Hepatocyte (in vitro differentiated cells): ENCODE measurements around the gene PODXL2. TPM values are rescaled to one million over a fixed set of nuclear protein-coding genes. Genes with fewer than 3 reads are reported as not detected.

Source experiments
- DNase-seq: peaks from one replicate; pipeline ENCODE4 v3.0.0-alpha.2; 2016; ENCODE audit warnings: low spot score
- H2AFZ ChIP-seq: fragments of 200-600 bp; sonication (generic); 2 replicates; pipeline ENCODE4 v1.6.0; 2016; ENCODE audit warnings: antibody characterized with exemption, mild to moderate bottlenecking
- H3K27ac ChIP-seq: fragments of 200-600 bp; sonication (generic); 2 replicates; pipeline ENCODE4 v1.5.1; 2016; ENCODE audit warnings: mild to moderate bottlenecking
- H3K27me3 ChIP-seq: fragments of 200-600 bp; sonication (generic); 2 replicates; pipeline ENCODE4 v1.6.1; 2016
- H3K36me3 ChIP-seq: fragments of 200-600 bp; sonication (generic); replicated peaks from 2 replicates; pipeline ENCODE4 v1.5.1; 2016; ENCODE audit warnings: low read depth; ENCODE audit not compliant: insufficient read depth
- H3K4me1 ChIP-seq: fragments of 200-600 bp; sonication (generic); 2 replicates; pipeline ENCODE4 v1.5.1; 2016; ENCODE audit warnings: mild to moderate bottlenecking, moderate library complexity; ENCODE audit not compliant: insufficient read depth
- H3K4me2 ChIP-seq: fragments of 200-600 bp; sonication (generic); 2 replicates; pipeline ENCODE4 v1.6.0; 2016
- H3K4me3 ChIP-seq: fragments of 200-600 bp; sonication (generic); 2 replicates; pipeline ENCODE4 v1.5.1; 2016; ENCODE audit warnings: mild to moderate bottlenecking
- H3K79me2 ChIP-seq: fragments of 200-600 bp; sonication (generic); 2 replicates; pipeline ENCODE4 v1.6.0; 2017; ENCODE audit warnings: mild to moderate bottlenecking
- H3K9me2 ChIP-seq: fragments of 200-600 bp; sonication (generic); replicated peaks from 2 replicates; pipeline ENCODE4 v1.6.0; 2017; ENCODE audit warnings: mild to moderate bottlenecking; ENCODE audit not compliant: insufficient read depth
- H3K9me3 ChIP-seq: fragments of 200-600 bp; sonication (generic); 2 replicates; pipeline ENCODE4 v1.5.1; 2016; ENCODE audit warnings: low read depth, mild to moderate bottlenecking
- H4K20me1 ChIP-seq: fragments of 200-600 bp; sonication (generic); 2 replicates; pipeline ENCODE4 v1.6.0; 2016; ENCODE audit warnings: mild to moderate bottlenecking; ENCODE audit not compliant: insufficient read depth, poor library complexity, severe bottlenecking
- EZH2 ChIP-seq: fragments of 200-600 bp; sonication (generic); IDR thresholded peaks from 2 replicates; pipeline ENCODE4 v1.6.1; 2016; ENCODE audit warnings: antibody characterized with exemption, mild to moderate bottlenecking, borderline replicate concordance
- EZH2phosphoT487 ChIP-seq: fragments of 200-600 bp; sonication (generic); IDR thresholded peaks from one replicate; pipeline ENCODE4 v1.6.1; 2018; ENCODE audit warnings: antibody characterized with exemption, mild to moderate bottlenecking, low read depth, moderate library complexity; ENCODE audit not compliant: unreplicated experiment, severe bottlenecking
- WGBS: methylation state at CpG from one replicate; pipeline ENCODE4 v1.1.6; 2016; ENCODE audit warnings: low lambda C conversion rate; ENCODE audit errors: missing lambda C conversion rate; 5-methylcytosine and 5-hydroxymethylcytosine counted together
- polyA plus RNA-seq: library from polyadenylated mRNA; unstranded; fragments of >200 nt; fragmentation: Nextera tagmentation; extraction: Ambion mirVana; gene quantifications from 2 replicates; pipeline ENCODE4 v1.2.1, GENCODE V29; 2016
- total RNA-seq: library from RNA; depleted of rRNA; stranded (reverse); fragments of >200 nt; gene quantifications from 2 replicates; pipeline ENCODE4 v1.2.3, GENCODE V29; 2014
- TF ChIP-seq, protein P1 (sequence below): fragments of 200-600 bp; sonication (generic); IDR thresholded peaks from 2 replicates; pipeline ENCODE4 v1.5.1; 2016; ENCODE audit warnings: antibody characterized with exemption, mild to moderate bottlenecking; ENCODE audit not compliant: poor library complexity

PODXL2 gene
- total and polyA plus RNA-seq, 2 experiments from 2014 or later = 5.1 to 6.4 TPM

DNA sequence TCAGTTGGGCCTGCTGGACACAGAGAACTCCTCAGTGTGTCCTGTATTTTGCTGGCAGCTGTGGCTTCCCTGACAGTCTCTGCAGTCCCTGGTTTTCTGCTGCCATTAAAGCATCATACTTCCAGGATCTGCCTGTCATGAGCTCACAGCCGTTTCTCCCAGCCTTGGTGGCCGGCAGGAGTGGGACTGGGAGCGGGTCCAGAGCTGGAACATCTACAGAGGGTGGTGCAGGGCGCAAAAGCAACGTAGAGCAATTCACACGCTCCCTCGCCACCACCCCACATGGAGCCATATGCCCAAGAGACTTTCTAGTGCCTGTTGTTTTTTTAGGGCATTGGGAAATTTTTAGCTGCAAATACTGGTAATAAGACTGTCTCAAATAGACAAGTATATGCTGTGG lies 77.3 kb downstream of the PODXL2 start:
- no peaks in the 10 kb centered on the region for H3K79me2 ChIP-seq
- no peaks in the 10 kb centered on the region for H3K9me3 ChIP-seq
- no peak overlapping the region for H3K4me3 ChIP-seq
- H3K4me1 ChIP-seq = no peaks in the 10 kb centered on the region
- H2AFZ ChIP-seq = no peak overlapping the region
- no peaks in the 10 kb centered on the region for H3K36me3 ChIP-seq
- TF ChIP-seq, protein P1, sequence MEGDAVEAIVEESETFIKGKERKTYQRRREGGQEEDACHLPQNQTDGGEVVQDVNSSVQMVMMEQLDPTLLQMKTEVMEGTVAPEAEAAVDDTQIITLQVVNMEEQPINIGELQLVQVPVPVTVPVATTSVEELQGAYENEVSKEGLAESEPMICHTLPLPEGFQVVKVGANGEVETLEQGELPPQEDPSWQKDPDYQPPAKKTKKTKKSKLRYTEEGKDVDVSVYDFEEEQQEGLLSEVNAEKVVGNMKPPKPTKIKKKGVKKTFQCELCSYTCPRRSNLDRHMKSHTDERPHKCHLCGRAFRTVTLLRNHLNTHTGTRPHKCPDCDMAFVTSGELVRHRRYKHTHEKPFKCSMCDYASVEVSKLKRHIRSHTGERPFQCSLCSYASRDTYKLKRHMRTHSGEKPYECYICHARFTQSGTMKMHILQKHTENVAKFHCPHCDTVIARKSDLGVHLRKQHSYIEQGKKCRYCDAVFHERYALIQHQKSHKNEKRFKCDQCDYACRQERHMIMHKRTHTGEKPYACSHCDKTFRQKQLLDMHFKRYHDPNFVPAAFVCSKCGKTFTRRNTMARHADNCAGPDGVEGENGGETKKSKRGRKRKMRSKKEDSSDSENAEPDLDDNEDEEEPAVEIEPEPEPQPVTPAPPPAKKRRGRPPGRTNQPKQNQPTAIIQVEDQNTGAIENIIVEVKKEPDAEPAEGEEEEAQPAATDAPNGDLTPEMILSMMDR = no peak
- TF ChIP-seq EZH2phosphoT487 = no peak
- DNase-seq = no peak
- H4K20me1 ChIP-seq = no peaks in the 10 kb centered on the region
- H3K27ac ChIP-seq = no peak overlapping the region
- H3K4me2 ChIP-seq = no peak overlapping the region
- no peaks in the 10 kb centered on the region for H3K9me2 ChIP-seq
- H3K27me3 ChIP-seq = no peaks in the 10 kb centered on the region
- WGBS = 90% methylated on average over 7 of the region's 7 CpGs

DNA sequence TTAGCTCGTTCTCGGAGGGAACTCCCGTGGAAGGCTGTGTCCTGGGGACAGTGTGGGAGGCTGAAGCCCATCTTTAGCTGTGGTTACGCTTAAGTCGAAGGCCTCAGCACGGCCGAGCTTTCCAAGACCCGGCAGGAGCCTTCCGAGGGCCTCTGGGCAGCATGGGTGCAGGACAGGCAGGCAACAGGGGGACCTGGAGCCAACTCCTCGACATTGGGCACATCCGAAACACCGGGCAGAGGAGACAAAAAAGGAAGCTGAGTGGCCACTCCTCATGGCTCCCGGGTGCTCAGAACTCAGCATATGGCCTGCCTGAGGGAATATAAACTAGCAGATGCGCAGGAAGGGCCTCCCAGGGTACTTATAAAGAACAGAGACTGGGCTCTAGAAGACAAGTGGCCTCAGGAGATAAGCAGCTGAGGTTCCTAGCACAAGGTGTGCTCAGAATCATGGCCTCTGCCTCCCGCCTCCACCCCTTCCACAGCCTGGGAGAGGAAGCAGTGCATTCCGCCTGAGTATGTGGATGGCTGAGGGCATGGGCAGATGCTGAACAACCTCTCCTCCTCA lies 77.9 kb downstream of the PODXL2 start:
- Histone ChIP-seq H3K4me3 (no peak overlapping the region), H3K4me1 (no peaks in the 10 kb centered on the region), H3K9me3 (no peaks in the 10 kb centered on the region), H3K36me3 (no peaks in the 10 kb centered on the region), H3K79me2 (no peaks in the 10 kb centered on the region), H4K20me1 (no peaks in the 10 kb centered on the region), H2AFZ (no peak overlapping the region), H3K4me2 (no peak overlapping the region), H3K9me2 (no peaks in the 10 kb centered on the region), H3K27ac (no peak overlapping the region), H3K27me3 (no peaks in the 10 kb centered on the region)
- WGBS = 93% methylated on average over 16 of the region's 16 CpGs
- no peak for DNase-seq
- TF ChIP-seq, protein P1 = no peak
- TF ChIP-seq EZH2phosphoT487 (no peak), EZH2 (no peak)

DNA sequence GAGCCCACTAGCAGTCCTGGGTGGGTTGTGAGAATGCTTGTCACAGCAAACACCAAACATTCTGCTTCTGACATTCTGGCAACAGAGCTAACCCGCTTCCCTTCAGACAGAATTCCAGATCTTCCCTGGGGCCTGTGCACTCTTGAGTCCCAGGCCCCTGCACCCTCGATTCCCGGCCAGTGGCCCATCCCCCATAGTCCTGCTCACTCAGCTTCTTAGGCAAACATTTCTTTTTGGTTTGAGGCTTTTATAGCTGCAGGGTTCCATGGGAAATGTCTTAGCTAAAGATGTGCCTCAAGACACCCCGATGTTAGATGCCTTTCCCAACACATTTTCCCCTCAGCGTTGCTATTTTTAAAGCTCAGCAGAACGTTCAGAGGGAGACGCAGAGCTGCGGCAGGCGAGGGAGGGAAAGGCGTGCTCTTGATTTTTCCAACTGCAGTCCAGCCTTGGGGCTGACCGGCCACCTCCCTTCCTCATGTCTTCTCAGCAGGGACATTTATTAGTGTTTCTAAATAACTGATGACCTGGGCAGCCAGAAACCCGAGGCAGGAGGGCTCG lies 78.9 kb downstream of the PODXL2 start:
- Histone ChIP-seq H3K4me1 (no peaks in the 10 kb centered on the region), H3K4me3 (no peak overlapping the region), H4K20me1 (no peaks in the 10 kb centered on the region), H3K27me3 (no peaks in the 10 kb centered on the region), H3K27ac (no peak overlapping the region), H3K36me3 (no peaks in the 10 kb centered on the region), H2AFZ (no peak overlapping the region), H3K4me2 (no peak overlapping the region), H3K9me2 (no peaks in the 10 kb centered on the region), H3K9me3 (no peaks in the 10 kb centered on the region), H3K79me2 (no peaks in the 10 kb centered on the region)
- WGBS = 52% methylated on average over 13 of the region's 13 CpGs
- TF ChIP-seq EZH2 (no peak), EZH2phosphoT487 (no peak)
- TF ChIP-seq, protein P1 = no peak
- DNase-seq = no peak
